Measurements from ENCODE around the gene TBC1D32. TPM values are rescaled to one million over a fixed set of nuclear protein-coding genes. Genes with fewer than 3 reads are reported as not detected.
"Not testable (repeated sequence)": the region's sequence is repeated elsewhere in the genome, so short reads cannot be mapped to it uniquely, and the experiment has no call there.

TBC1D32 gene
- total RNA-seq, 1 experiment from 2014 or later: 12.0 TPM

GRCh38 chr6:121076119-121076518 is 258.2 kb downstream of the TBC1D32 start:
- Histone ChIP-seq H3F3A (ENCODE audit: insufficient read depth, low read depth) (no peaks in the 10 kb centered on the region), H3K4me1 (replicated peaks; ENCODE audit: insufficient read depth) (no peaks in the 10 kb centered on the region), H3K9me3 (ENCODE audit: insufficient read depth, low read depth) (no peaks in the 10 kb centered on the region), H3K27ac (no peak overlapping the region), H3K4me2 (no peak overlapping the region), H3K9me2 (ENCODE audit: insufficient read depth) (no peaks in the 10 kb centered on the region), H2AFZ (no peak overlapping the region), H3K36me3 (ENCODE audit: low read depth) (no peaks in the 10 kb centered on the region), H3K79me2 (ENCODE audit: low read depth) (no peaks in the 10 kb centered on the region), H4K20me1 (ENCODE audit: insufficient read depth) (no peaks in the 10 kb centered on the region), H3K27me3 (ENCODE audit: insufficient read depth, low read depth) (no peaks in the 10 kb centered on the region), H3K4me3 (no peak overlapping the region)
- BruUV-seq (replicated peaks): no TSS peak
- intact Hi-C loops (cut with micrococcal nuclease; ENCODE audit: unreplicated experiment): no loop called here
- TF ChIP-seq EZH2 (IDR thresholded peaks at IDR 0.05; ENCODE audit: low read depth): no peak
- no peak for TF ChIP-seq CTCF (conservative IDR thresholded peaks at IDR 0.05)
- CTCF ChIA-PET: no interaction called here
- POLR2A ChIA-PET (ENCODE audit: unreplicated experiment): no interaction called here
- DNase-seq: no peak

- POLR2A ChIA-PET (ENCODE audit: unreplicated experiment); intact Hi-C loops (cut with micrococcal nuclease; ENCODE audit: unreplicated experiment); H3K36me3 ChIP-seq (ENCODE audit: low read depth); H3K9me2 ChIP-seq (ENCODE audit: insufficient read depth); CTCF ChIA-PET; H3K4me2 ChIP-seq; H3K27me3 ChIP-seq (ENCODE audit: insufficient read depth, low read depth); H4K20me1 ChIP-seq (ENCODE audit: insufficient read depth); BruUV-seq (replicated peaks); DNase-seq; H3K4me1 ChIP-seq (replicated peaks; ENCODE audit: insufficient read depth); H3F3A ChIP-seq (ENCODE audit: insufficient read depth, low read depth); H2AFZ ChIP-seq; H3K4me3 ChIP-seq; H3K27ac ChIP-seq; H3K9me3 ChIP-seq (ENCODE audit: insufficient read depth, low read depth); H3K79me2 ChIP-seq (ENCODE audit: low read depth): not testable (repeated sequence)
Measured at GRCh38 chr6:121068749-121069148, 265.5 kb downstream of the TBC1D32 start.

GRCh38 chr6:121067381-121067780 is 266.9 kb downstream of the TBC1D32 start:
- no peaks in the 10 kb centered on the region for H3F3A ChIP-seq (ENCODE audit: insufficient read depth, low read depth)
- TF ChIP-seq EZH2 (IDR thresholded peaks at IDR 0.05; ENCODE audit: low read depth): no peak
- TF ChIP-seq CTCF (conservative IDR thresholded peaks at IDR 0.05): no peak
- POLR2A ChIA-PET (ENCODE audit: unreplicated experiment): no interaction called here
- H4K20me1 ChIP-seq (ENCODE audit: insufficient read depth): no peaks in the 10 kb centered on the region
- H3K4me1 ChIP-seq (replicated peaks; ENCODE audit: insufficient read depth): no peaks in the 10 kb centered on the region
- H3K4me2 ChIP-seq: no peak overlapping the region
- no peaks in the 10 kb centered on the region for H3K27me3 ChIP-seq (ENCODE audit: insufficient read depth, low read depth)
- H3K9me3 ChIP-seq (ENCODE audit: insufficient read depth, low read depth): peaks cover 10% of the 10 kb centered on the region; the same call in 1 of the 2 replicates
- no TSS peak for BruUV-seq (replicated peaks)
- H3K27ac ChIP-seq: no peak overlapping the region
- no peaks in the 10 kb centered on the region for H3K79me2 ChIP-seq (ENCODE audit: low read depth)
- H3K4me3 ChIP-seq: no peak overlapping the region
- no peak for DNase-seq
- intact Hi-C loops (cut with micrococcal nuclease; ENCODE audit: unreplicated experiment): no loop called here
- H3K9me2 ChIP-seq (ENCODE audit: insufficient read depth): no peaks in the 10 kb centered on the region
- no peaks in the 10 kb centered on the region for H3K36me3 ChIP-seq (ENCODE audit: low read depth)
- no peak overlapping the region for H2AFZ ChIP-seq
- CTCF ChIA-PET: no interaction called here

- H4K20me1 ChIP-seq (ENCODE audit: insufficient read depth): no peaks in the 10 kb centered on the region
- 0 out of 2 replicates have a peak, but pooled peaks cover 3% of the 10 kb centered on the region for H3K9me2 ChIP-seq (ENCODE audit: insufficient read depth)
- no peak overlapping the region for H3K27ac ChIP-seq
- no peaks in the 10 kb centered on the region for H3K4me1 ChIP-seq (replicated peaks; ENCODE audit: insufficient read depth)
- ChIA-PET CTCF (no interaction called here), POLR2A (ENCODE audit: unreplicated experiment) (no interaction called here)
- H3K36me3 ChIP-seq (ENCODE audit: low read depth): no peaks in the 10 kb centered on the region
- no peaks in the 10 kb centered on the region for H3K27me3 ChIP-seq (ENCODE audit: insufficient read depth, low read depth)
- peaks cover 10% of the 10 kb centered on the region; the same call in 1 of the 2 replicates for H3K9me3 ChIP-seq (ENCODE audit: insufficient read depth, low read depth)
- intact Hi-C loops (cut with micrococcal nuclease; ENCODE audit: unreplicated experiment): no loop called here
- no peak overlapping the region for H2AFZ ChIP-seq
- no peak overlapping the region for H3K4me3 ChIP-seq
- no TSS peak for BruUV-seq (replicated peaks)
- H3K4me2 ChIP-seq: no peak overlapping the region
- DNase-seq: no peak
- TF ChIP-seq EZH2 (IDR thresholded peaks at IDR 0.05; ENCODE audit: low read depth) (no peak), CTCF (conservative IDR thresholded peaks at IDR 0.05) (no peak)
- H3K79me2 ChIP-seq (ENCODE audit: low read depth): no peaks in the 10 kb centered on the region
- no peaks in the 10 kb centered on the region for H3F3A ChIP-seq (ENCODE audit: insufficient read depth, low read depth)
Measured at GRCh38 chr6:121064345-121064744, 269.9 kb downstream of the TBC1D32 start.
